Measurements from ENCODE around the gene FIBCD1.

FIBCD1 gene

GRCh38 chr9:130923611-130924447 lies 15.2 kb downstream of the FIBCD1 start:
- in situ Hi-C loops (cut with MboI; ENCODE audit: low sequenced_read_pairs) = no loop called here

DNA sequence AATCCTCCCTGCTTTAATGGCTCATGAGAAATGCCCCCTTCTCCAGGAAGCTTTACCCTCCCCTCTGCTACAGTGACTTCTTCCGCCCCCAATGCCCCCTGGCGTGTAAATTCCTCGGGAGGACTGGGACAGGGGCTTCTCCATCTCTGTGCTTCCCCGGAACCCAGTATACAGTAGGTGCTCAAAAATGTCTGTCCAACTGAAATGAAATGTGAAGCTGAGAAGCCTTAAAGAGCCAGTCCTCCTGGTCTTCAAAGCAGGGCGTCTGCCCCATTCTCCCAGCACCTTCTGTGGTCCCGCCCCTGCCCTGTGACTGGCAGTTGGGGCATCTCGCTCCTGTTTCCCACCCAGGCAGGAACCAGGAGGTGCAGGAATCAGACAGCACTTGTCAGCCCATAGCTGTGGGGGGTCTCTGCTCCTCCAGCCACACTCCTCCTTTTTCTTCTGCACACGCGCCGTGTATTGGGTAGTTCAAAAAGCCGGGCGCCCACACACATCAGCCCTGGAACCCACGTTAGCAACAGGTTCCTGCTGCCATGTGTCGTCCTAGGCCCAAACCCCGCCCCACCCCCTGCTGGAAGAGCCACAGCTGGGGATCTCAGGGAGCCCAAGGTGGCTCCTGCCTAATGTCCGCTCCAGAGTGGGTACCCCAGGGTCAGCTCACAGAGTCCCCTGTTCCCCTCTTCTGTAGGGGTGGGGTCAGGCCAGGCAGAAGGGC lies 16.0 kb downstream of the FIBCD1 start:
- in situ Hi-C loops (cut with MboI; ENCODE audit: low sequenced_read_pairs) = no loop called here

- in situ Hi-C loops (cut with MboI; ENCODE audit: low sequenced_read_pairs) = no loop called here
Measured at GRCh38 chr9:130921989-130922892, 16.8 kb downstream of the FIBCD1 start.

DNA sequence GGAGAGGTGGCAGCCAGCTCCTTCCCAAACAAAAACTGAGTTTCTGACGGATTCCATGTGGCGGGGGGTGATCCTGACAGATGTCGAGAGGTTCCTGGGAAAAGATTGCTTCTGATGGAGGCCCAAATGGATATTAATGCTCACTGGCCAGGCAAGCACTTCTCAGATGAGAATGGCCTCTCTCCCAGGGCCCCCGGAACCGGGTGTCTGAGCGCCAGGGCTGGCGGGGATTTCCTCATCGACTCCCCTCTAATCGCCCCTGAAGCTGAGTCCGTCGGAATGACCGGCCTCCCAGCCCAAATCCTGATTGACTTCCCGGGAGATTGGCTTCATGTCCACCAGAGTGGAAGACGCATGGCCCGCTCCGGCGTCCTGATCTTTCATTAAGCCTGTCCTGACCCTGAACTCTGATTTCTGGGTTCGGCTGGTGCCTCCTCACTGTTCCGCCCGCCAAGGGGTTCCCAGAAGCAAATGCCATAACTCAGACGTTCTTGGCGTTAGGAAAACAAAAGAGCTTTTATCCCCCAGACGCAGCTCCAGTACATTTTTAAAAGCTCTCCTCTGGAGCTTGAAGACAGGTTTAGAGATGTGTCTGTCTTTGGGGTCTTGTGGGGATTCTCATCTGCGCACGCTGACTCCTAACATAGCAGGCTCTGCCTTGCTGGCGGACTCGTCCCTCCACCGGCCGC lies 17.6 kb downstream of the FIBCD1 start:
- in situ Hi-C loops (cut with MboI; ENCODE audit: low sequenced_read_pairs) = no loop called here

DNA sequence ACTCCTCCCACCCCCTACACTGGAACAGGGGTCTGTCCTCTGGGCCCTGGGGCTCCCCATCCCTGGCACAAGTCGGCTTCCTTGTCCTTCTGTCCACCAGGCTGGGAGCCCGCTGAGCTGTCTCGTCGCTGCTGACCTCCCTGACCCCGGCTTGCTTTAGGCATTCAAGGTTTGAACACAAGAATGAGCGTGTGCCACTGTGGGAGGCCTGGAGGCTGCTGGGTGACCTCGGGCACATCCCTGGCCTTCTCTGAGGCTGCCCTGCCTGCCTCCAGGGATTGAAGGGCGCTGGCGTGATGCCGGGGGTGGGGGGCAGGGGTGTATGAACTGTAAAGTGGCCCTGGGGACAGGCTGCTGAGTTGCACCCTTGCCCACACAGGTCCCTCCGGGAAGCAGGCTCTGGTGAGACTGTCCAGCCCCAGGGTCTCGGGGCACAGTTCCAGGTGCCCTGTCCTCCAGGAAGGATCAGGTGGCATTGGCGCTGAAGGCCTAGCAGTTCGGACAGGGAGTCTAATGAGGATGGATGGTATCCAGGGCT lies 18.2 kb downstream of the FIBCD1 start:
- in situ Hi-C loops (cut with MboI; ENCODE audit: low sequenced_read_pairs) = no loop called here

DNA sequence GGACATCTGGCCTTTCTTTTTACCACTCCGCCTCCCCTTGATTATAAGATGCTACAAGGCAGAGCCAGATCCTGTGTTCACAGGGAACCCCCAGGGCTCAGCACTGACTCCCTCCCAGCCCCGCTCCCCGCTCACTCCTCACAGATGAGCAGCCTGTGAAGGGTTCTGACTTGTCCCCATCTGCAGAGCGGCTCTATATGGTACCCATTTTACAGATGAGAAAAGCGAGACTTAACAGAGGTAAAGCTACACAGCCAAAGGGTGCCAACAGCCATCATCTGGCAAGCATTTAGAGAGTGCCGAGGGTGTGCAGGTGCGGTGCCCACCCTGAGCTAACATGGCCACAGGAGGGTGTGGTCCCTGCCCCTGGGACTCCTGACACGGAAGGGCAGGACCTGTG lies 18.8 kb downstream of the FIBCD1 start:
- in situ Hi-C loops (cut with MboI; ENCODE audit: low sequenced_read_pairs) = no loop called here

- in situ Hi-C loops (cut with MboI; ENCODE audit: low sequenced_read_pairs) = no loop called here
Measured at GRCh38 chr9:130919559-130920145, 19.4 kb downstream of the FIBCD1 start.

GRCh38 chr9:130918826-130919558 lies 20.1 kb downstream of the FIBCD1 start:
- in situ Hi-C loops (cut with MboI; ENCODE audit: low sequenced_read_pairs) = no loop called here

GRCh38 chr9:130918101-130918825 lies 20.8 kb downstream of the FIBCD1 start:
- in situ Hi-C loops (cut with MboI; ENCODE audit: low sequenced_read_pairs) = no loop called here

DNA sequence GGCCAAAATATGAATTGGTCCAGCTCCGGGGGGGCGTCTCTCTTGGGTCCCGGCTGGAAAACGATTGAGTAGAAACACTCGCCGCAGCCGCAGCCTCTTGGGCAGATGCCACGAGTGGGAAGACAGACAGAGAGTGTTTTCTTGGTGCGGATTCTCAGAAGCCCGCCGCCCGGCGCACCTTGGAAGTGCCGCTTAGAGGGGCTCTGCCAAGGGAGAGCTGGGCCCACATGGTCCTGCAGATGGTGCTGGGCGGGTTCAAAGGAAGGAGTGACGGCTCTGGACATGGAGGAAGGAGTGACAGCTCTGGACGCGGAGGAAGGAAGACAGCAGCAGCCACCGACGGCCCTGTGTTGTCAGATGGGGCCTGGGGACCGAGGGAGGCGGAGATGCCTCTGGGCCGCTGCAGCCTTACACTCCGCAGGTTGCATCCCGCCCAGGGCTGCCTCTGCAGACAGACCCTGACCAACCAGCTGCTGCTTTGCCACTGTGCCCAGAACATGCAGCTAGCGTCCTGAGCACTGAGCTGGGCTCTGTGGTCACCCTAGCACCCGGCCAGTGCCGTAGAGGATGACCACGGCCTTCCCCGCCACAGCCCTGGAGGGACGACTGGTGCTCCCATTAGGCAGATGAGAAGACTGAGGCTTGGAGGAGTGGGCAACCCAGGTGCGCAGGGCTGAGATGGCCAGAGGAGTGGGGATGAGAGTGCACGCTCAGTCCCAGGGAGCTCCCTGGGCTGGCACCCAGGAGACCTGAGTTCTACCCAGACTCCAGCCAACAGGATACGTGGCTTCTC lies 21.7 kb downstream of the FIBCD1 start:
- in situ Hi-C loops (cut with MboI; ENCODE audit: low sequenced_read_pairs) = no loop called here

- in situ Hi-C loops (cut with MboI; ENCODE audit: low sequenced_read_pairs) = no loop called here
Measured at GRCh38 chr9:130915096-130915447, 24.0 kb downstream of the FIBCD1 start.

DNA sequence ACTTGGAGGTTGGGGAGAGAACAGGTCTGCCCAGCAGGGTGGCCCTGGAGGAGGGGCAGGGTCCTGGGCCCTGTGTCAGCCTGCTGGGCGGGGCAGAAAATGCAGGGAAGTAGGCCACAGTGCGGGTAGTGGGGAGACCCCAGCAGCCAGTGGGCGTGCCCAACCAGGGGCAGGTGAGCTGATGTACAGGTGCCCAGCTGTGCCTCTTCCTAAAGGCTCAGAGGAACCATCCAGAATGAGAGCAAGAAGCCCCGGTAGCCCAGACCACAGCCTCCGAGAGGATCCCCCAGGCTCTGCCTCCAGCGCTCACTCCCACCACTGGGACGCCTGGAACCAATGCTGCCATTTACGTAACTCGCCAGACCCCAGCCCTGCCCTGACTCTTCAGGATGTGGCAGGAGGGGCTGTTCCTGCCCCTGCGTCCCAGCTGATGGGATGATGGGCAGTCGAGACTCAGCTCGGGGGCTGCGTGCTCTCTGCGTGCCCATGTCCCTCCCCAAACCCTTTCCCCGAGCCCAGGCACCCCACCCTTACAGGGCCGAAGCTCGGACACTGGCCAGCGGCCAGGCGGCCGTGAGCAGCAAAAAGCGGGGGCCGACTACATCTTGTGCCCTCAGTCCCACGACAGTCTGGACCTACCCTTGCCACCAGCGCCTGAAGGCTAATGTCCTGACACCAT lies 24.5 kb downstream of the FIBCD1 start:
- in situ Hi-C loops (cut with MboI; ENCODE audit: low sequenced_read_pairs) = no loop called here

- in situ Hi-C loops (cut with MboI; ENCODE audit: low sequenced_read_pairs) = no loop called here
Measured at GRCh38 chr9:130913599-130914416, 25.2 kb downstream of the FIBCD1 start.

GRCh38 chr9:130912932-130913598 lies 26.0 kb downstream of the FIBCD1 start:
- in situ Hi-C loops (cut with MboI; ENCODE audit: low sequenced_read_pairs) = no loop called here

DNA sequence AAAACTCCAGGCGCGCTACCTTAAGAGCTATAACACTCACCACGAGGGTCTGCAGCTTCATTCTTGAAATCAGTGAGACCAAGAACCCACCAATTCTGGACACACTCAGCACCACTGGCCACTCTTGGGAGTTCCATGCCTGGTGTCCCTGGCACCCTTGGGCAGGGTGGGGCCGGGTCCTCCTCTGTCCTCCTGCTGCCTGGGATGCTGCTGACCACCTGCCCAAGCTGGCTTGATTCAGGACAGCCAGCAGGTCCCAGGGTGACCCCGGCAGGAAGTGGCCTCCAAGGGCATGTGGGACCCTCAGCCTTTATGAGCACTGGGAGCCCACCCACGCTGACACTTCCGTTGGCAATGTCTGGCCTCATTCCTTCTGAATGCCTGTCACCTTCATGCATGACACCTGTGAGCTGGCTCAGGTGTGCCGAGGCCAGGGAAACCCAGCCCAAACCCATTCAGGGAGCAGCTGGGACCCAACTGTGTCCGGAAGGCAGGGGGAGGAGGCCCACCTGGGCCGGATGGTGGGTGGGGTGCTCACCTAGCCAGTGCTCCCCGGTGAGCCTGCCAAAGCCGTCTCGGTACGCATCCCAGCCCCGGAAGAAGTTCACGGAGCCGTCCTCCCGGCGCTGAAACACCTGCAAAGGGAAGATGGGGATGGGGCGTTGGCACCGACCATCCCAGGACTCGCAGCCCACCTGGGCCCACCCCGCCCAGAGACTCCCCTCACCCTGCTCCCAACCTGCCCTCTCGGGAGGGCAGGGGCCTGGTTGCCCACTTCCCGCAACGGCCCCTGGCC lies 27.6 kb downstream of the FIBCD1 start:
- in situ Hi-C loops (cut with MboI; ENCODE audit: low sequenced_read_pairs) = no loop called here

Data from HL-60/S4 treated with phorbol 12-myristate 13-acetate at 8.2 ng/mL for 4 days and 3 days (cell line).